Hepatocyte (in vitro differentiated cells): ENCODE data around the gene ACYP2.
"Not testable (repeated sequence)": the region's sequence is repeated elsewhere in the genome, so short reads cannot be mapped to it uniquely, and the experiment has no call there.

Experiments used
- CTCF ChIP-seq: fragments of 200-600 bp; sonication (generic); IDR thresholded peaks from 2 replicates; pipeline ENCODE4 v1.5.1; 2016; ENCODE audit warnings: antibody characterized with exemption, mild to moderate bottlenecking; ENCODE audit not compliant: poor library complexity
- EZH2 ChIP-seq: fragments of 200-600 bp; sonication (generic); IDR thresholded peaks from 2 replicates; pipeline ENCODE4 v1.6.1; 2016; ENCODE audit warnings: antibody characterized with exemption, mild to moderate bottlenecking, borderline replicate concordance
- EZH2phosphoT487 ChIP-seq: fragments of 200-600 bp; sonication (generic); IDR thresholded peaks from one replicate; pipeline ENCODE4 v1.6.1; 2018; ENCODE audit warnings: antibody characterized with exemption, mild to moderate bottlenecking, low read depth, moderate library complexity; ENCODE audit not compliant: unreplicated experiment, severe bottlenecking

GRCh38 chr2:54096141-54096540 is 19.3 kb upstream of the ACYP2 start:
- TF ChIP-seq CTCF, EZH2phosphoT487, EZH2: not testable (repeated sequence)
